BJ (cell line): Measurements from ENCODE around the gene FGF14. TPM values are rescaled to one million over a fixed set of nuclear protein-coding genes. Genes with fewer than 3 reads are reported as not detected.

Source experiments
- CTCF ChIA-PET: fragments of 350-600 bp; formaldehyde crosslinking; extraction: SDS; loops from one replicate; lab custom pipeline; 2021; ENCODE audit warnings: antibody characterized with exemption, inconsistent platforms; lab: Yijun Ruan, JAX
- POLR2A ChIA-PET: fragments of 300-600 bp; sonication (Branson Sonifier 250); formaldehyde crosslinking; extraction: SDS; loops from one replicate; lab custom pipeline; 2021; ENCODE audit warnings: antibody characterized with exemption; lab: Charles Lee
- DNase-seq: peaks from one replicate; pipeline ENCODE4 v3.0.0-alpha.2; 2011; ENCODE audit warnings: low read depth
- H3K27me3 ChIP-seq: 2 replicates; pipeline ENCODE4 v1.6.0; 2011; ENCODE audit warnings: low read length; ENCODE audit not compliant: control insufficient read depth, insufficient read depth
- H3K36me3 ChIP-seq: 2 replicates; pipeline ENCODE4 v1.5.1; 2011; ENCODE audit warnings: low read length; ENCODE audit not compliant: control insufficient read depth, insufficient read depth
- H3K4me3 ChIP-seq: 2 replicates; pipeline ENCODE4 v1.5.1; 2011; ENCODE audit warnings: low read depth, mild to moderate bottlenecking, control low read depth, low read length
- CTCF ChIP-seq: IDR thresholded peaks from 2 replicates; pipeline ENCODE4 v1.5.1; 2011; ENCODE audit warnings: low read depth, mild to moderate bottlenecking, control low read depth, inconsistent platforms, low read length, moderate library complexity; ENCODE audit not compliant: insufficient read depth
- polyA plus RNA-seq: library from polyadenylated mRNA; depleted of rRNA; stranded (reverse); fragments of >200 nt; gene quantifications from 2 replicates; pipeline ENCODE4 v1.2.3, GENCODE V29; 2011

The FGF14 gene
- polyA plus RNA-seq, 1 experiment, result 0.01 TPM

GRCh38 chr13:102136735-102137296 lies 265.0 kb downstream of the FGF14 start:
- no peak for DNase-seq
- H3K36me3 ChIP-seq, result no peaks in the 10 kb centered on the region
- H3K4me3 ChIP-seq, result no peak overlapping the region
- CTCF ChIA-PET, result no interaction called here
- no peaks in the 10 kb centered on the region for H3K27me3 ChIP-seq
- POLR2A ChIA-PET, result no interaction called here
- TF ChIP-seq CTCF, result no peak

GRCh38 chr13:102132777-102133295 lies 269.0 kb downstream of the FGF14 start:
- TF ChIP-seq CTCF, result no peak
- DNase-seq, result no peak
- H3K36me3 ChIP-seq, result no peaks in the 10 kb centered on the region
- H3K4me3 ChIP-seq, result no peak overlapping the region
- ChIA-PET POLR2A (no interaction called here), CTCF (interaction anchor here (4.6 kb wide), 1 partner anchor 9 kb away, joined by 19 read pairs; no protein-coding TSS in a partner anchor)
- H3K27me3 ChIP-seq, result no peaks in the 10 kb centered on the region

GRCh38 chr13:102131246-102131645 lies 270.6 kb downstream of the FGF14 start:
- no peak overlapping the region for H3K4me3 ChIP-seq
- no peak for TF ChIP-seq CTCF
- H3K27me3 ChIP-seq, result no peaks in the 10 kb centered on the region
- POLR2A ChIA-PET, result no interaction called here
- no peak for DNase-seq
- CTCF ChIA-PET, result interaction anchor here (4.6 kb wide), 1 partner anchor 10 kb away, joined by 19 read pairs; no protein-coding TSS in a partner anchor
- H3K36me3 ChIP-seq, result no peaks in the 10 kb centered on the region

GRCh38 chr13:102128216-102128810 lies 273.5 kb downstream of the FGF14 start:
- H3K27me3 ChIP-seq, result no peaks in the 10 kb centered on the region
- no peak for TF ChIP-seq CTCF
- CTCF ChIA-PET, result no interaction called here

GRCh38 chr13:102127153-102127552 lies 274.7 kb downstream of the FGF14 start:
- no peak for DNase-seq
- no peaks in the 10 kb centered on the region for H3K36me3 ChIP-seq
- ChIA-PET POLR2A (no interaction called here), CTCF (interaction anchor here (0.6 kb wide), 1 partner anchor 514 kb away, joined by 3 read pairs; no protein-coding TSS in a partner anchor)
- TF ChIP-seq CTCF, result no peak
- H3K4me3 ChIP-seq, result no peak overlapping the region
- H3K27me3 ChIP-seq, result no peaks in the 10 kb centered on the region

More at GRCh38 chr13:102128216-102128810, 273.5 kb downstream of the FGF14 start:
- Histone ChIP-seq H3K36me3 (no peaks in the 10 kb centered on the region), H3K4me3 (no peak overlapping the region)
- POLR2A ChIA-PET, result no interaction called here
- DNase-seq, result peak; percentile 9
